ENCODE measurements around the gene SP100. TPM values are rescaled to one million over a fixed set of nuclear protein-coding genes. Genes with fewer than 3 reads are reported as not detected.

Gene SP100
- total RNA-seq, 1 donor from 2014 or later = 156 TPM

GRCh38 chr2:230589497-230590015, 173.6 kb downstream of the SP100 start:
- Histone ChIP-seq H3K4me3 (no peak overlapping the region), H3K27ac (no peak overlapping the region), H3K36me3 (no peaks in the 10 kb centered on the region), H3K4me1 (no peaks in the 10 kb centered on the region), H3K9me3 (no peaks in the 10 kb centered on the region), H3K27me3 (no peaks in the 10 kb centered on the region)
- intact Hi-C loops (cut with DNase I) = no loop called here
- ATAC-seq (peak; percentile 75), DNase-seq (no peak)
- no peak for TF ChIP-seq CTCF (IDR thresholded peaks at IDR 0.05)

- no peak for TF ChIP-seq CTCF (IDR thresholded peaks at IDR 0.05)
- H3K9me3 ChIP-seq = no peaks in the 10 kb centered on the region
- no peaks in the 10 kb centered on the region for H3K36me3 ChIP-seq
- DNase-seq (no peak), ATAC-seq (no peak)
- intact Hi-C loops (cut with DNase I) = no loop called here
- no peaks in the 10 kb centered on the region for H3K4me1 ChIP-seq
- H3K27me3 ChIP-seq = no peaks in the 10 kb centered on the region
- H3K4me3 ChIP-seq = no peak overlapping the region
- no peak overlapping the region for H3K27ac ChIP-seq
Measured at GRCh38 chr2:230590333-230590732, 174.3 kb downstream of the SP100 start.

GRCh38 chr2:230591850-230592249, 175.8 kb downstream of the SP100 start:
- no peak overlapping the region for H3K4me3 ChIP-seq
- DNase-seq (no peak), ATAC-seq (no peak)
- TF ChIP-seq CTCF (IDR thresholded peaks at IDR 0.05) = no peak
- H3K9me3 ChIP-seq = no peaks in the 10 kb centered on the region
- no peaks in the 10 kb centered on the region for H3K36me3 ChIP-seq
- intact Hi-C loops (cut with DNase I) = no loop called here
- H3K27me3 ChIP-seq = no peaks in the 10 kb centered on the region
- no peak overlapping the region for H3K27ac ChIP-seq
- no peaks in the 10 kb centered on the region for H3K4me1 ChIP-seq

GRCh38 chr2:230592775-230593174, 176.8 kb downstream of the SP100 start:
- H3K27me3 ChIP-seq = no peaks in the 10 kb centered on the region
- H3K36me3 ChIP-seq = no peaks in the 10 kb centered on the region
- no peaks in the 10 kb centered on the region for H3K9me3 ChIP-seq
- no peak for ATAC-seq
- TF ChIP-seq CTCF (IDR thresholded peaks at IDR 0.05) = no peak
- DNase-seq = no peak
- no peak overlapping the region for H3K27ac ChIP-seq
- no peaks in the 10 kb centered on the region for H3K4me1 ChIP-seq
- H3K4me3 ChIP-seq = no peak overlapping the region
- intact Hi-C loops (cut with DNase I) = no loop called here

Other genes starting within 250 kb of the SP100 start
- 46.9 TPM for gene SP110, start 196.2 kb upstream of the SP100 start, total RNA-seq
- 12.7 TPM for gene SP140, start 190.5 kb upstream of the SP100 start, total RNA-seq
- 27.2 TPM for gene SP140L, start 89.0 kb upstream of the SP100 start, total RNA-seq